Stimulated activated CD4-positive, alpha-beta T cell treated with anti-CD3 and anti-CD28 coated beads, TNF-alpha, amount 100 ng/mL, for 1 hour (primary cell): ENCODE data around the gene ARV1.

Source experiments
- DNase-seq, 3 donors: peaks; one replicate each; pipeline ENCODE4 v3.0.0-alpha.2; 2020; ENCODE audit warnings: low read depth in 3 of 3, low spot score in 1 of 3

ARV1 gene

GRCh38 chr1:230978491-230979388, at the start of gene ARV1, which contains the start of gene TTC13:
Gene ARV1, plus strand, starts transcription at chr1:230979094. Its CDS starts 12 bp downstream, at chr1:230979106.
Gene TTC13, minus strand, starts transcription at chr1:230978861. Its CDS starts 31 bp downstream, at chr1:230978830.
- peak; percentile 87 to 93 (median 88) for DNase-seq

- no peak for DNase-seq
Observed at GRCh38 chr1:230930986-230931385, 47.9 kb upstream of the ARV1 start.

- no peak for DNase-seq
Observed at GRCh38 chr1:230935852-230936251, 43.0 kb upstream of the ARV1 start.

GRCh38 chr1:230936475-230936874, 42.4 kb upstream of the ARV1 start:
- no peak for DNase-seq

- no peak for DNase-seq
Observed at GRCh38 chr1:230937371-230937770, 41.5 kb upstream of the ARV1 start.

GRCh38 chr1:230938924-230939368, 39.9 kb upstream of the ARV1 start:
- DNase-seq, result no peak

GRCh38 chr1:230939806-230940489, 38.9 kb upstream of the ARV1 start:
- DNase-seq, result no peak

GRCh38 chr1:230940848-230941247, 38.0 kb upstream of the ARV1 start:
- DNase-seq, result no peak

GRCh38 chr1:230943048-230943593, 35.8 kb upstream of the ARV1 start:
- DNase-seq, result no peak

- DNase-seq, result no peak
Observed at GRCh38 chr1:230948301-230948700, 30.6 kb upstream of the ARV1 start.

GRCh38 chr1:230948903-230949302, 30.0 kb upstream of the ARV1 start:
- no peak for DNase-seq

GRCh38 chr1:230950404-230950803, 28.5 kb upstream of the ARV1 start:
- no peak for DNase-seq

- DNase-seq, result no peak
Observed at GRCh38 chr1:230957580-230957989, 21.3 kb upstream of the ARV1 start.

- no peak for DNase-seq
Observed at GRCh38 chr1:230958370-230958769, 20.5 kb upstream of the ARV1 start.

- DNase-seq, result no peak
Observed at GRCh38 chr1:230964896-230965295, 14.0 kb upstream of the ARV1 start.

- DNase-seq, result no peak
Observed at GRCh38 chr1:230965535-230965934, 13.4 kb upstream of the ARV1 start.

- DNase-seq, result no peak
Observed at GRCh38 chr1:230966358-230966873, 12.5 kb upstream of the ARV1 start.

GRCh38 chr1:230970432-230970831, 8.5 kb upstream of the ARV1 start:
- DNase-seq, result no peak

- no peak for DNase-seq
Observed at GRCh38 chr1:230971771-230972170, 7.1 kb upstream of the ARV1 start.

GRCh38 chr1:230972855-230973271, 6.0 kb upstream of the ARV1 start:
- DNase-seq, result peak in 1 of 3 donors; percentile 21

- no peak for DNase-seq
Observed at GRCh38 chr1:230975636-230976035, 3.3 kb upstream of the ARV1 start.

GRCh38 chr1:230976360-230976759, 2.5 kb upstream of the ARV1 start:
- DNase-seq, result no peak
